Erythroblast (primary cell): ENCODE results near the gene DLX5.

Experiments
- GATA1 ChIP-seq: IDR thresholded peaks from 2 replicates; pipeline ENCODE4 v1.6.1; 2011; ENCODE audit warnings: low read depth, mild to moderate bottlenecking, control low read depth, low read length, moderate library complexity
- POLR2A ChIP-seq: IDR thresholded peaks from 2 replicates; pipeline ENCODE4 v1.6.1; 2011; ENCODE audit warnings: mild to moderate bottlenecking, low read length

- TF ChIP-seq POLR2A (no peak), GATA1 (no peak)
These were observed 2.2 kb upstream of the DLX5 start for GRCh38 chr7:97026715-97027426.
